Prostate gland (tissue), 2 donors: ENCODE measurements around the gene ADARB2. TPM values are rescaled to one million over a fixed set of nuclear protein-coding genes. Genes with fewer than 3 reads are reported as not detected.
"Not testable (repeated sequence)": the region's sequence is repeated elsewhere in the genome, so short reads cannot be mapped to it uniquely, and the experiment has no call there.

Source experiments
- DNase-seq: peaks from one replicate; pipeline ENCODE4 v3.0.0-alpha.2; 2019; ENCODE audit warnings: low spot score
- H3K27ac ChIP-seq, 2 donors: fragments of 200-600 bp; sonication (generic); 2 replicates each; pipeline ENCODE4 v1.5.1; 2017 to 2019
- H3K27me3 ChIP-seq: fragments of 200-600 bp; sonication (generic); replicated peaks from 2 replicates; pipeline ENCODE4 v1.5.1; 2019; ENCODE audit not compliant: insufficient read depth
- H3K36me3 ChIP-seq, 2 donors: fragments of 200-600 bp; sonication (generic); 1 replicate in 1 of 2; 2 replicates in 1 of 2; pipeline versions ENCODE4 v1.5.1 to v1.8.1; 2017 to 2019
- H3K4me1 ChIP-seq: fragments of 200-600 bp; sonication (generic); replicated peaks from 2 replicates; pipeline ENCODE4 v1.5.1; 2019
- H3K4me3 ChIP-seq, 2 donors: fragments of 200-600 bp; sonication (generic); 2 replicates each; pipeline ENCODE4 v1.5.1; 2017 to 2019
- H3K9me3 ChIP-seq: fragments of 200-600 bp; sonication (generic); 2 replicates; pipeline ENCODE4 v1.5.1; 2017
- CTCF ChIP-seq, 4 experiments: fragments of 200-600 bp in 2 of 4; fragments of 450-650 bp in 2 of 4; sonication (generic) in 2 of 4; IDR thresholded peaks; 1 replicate in 3 of 4; 2 replicates in 1 of 4; pipeline ENCODE4 v1.5.1; 2016 to 2019; ENCODE audit warnings: antibody characterized with exemption in 4 of 4, mild to moderate bottlenecking in 2 of 4, moderate library complexity in 2 of 4
- POLR2A ChIP-seq: fragments of 450-650 bp; IDR thresholded peaks from one replicate; pipeline ENCODE4 v1.6.1; 2016; ENCODE audit warnings: antibody characterized with exemption, mild to moderate bottlenecking
- POLR2AphosphoS5 ChIP-seq: sonication (generic); formaldehyde crosslinking; IDR thresholded peaks from one replicate; pipeline ENCODE4 v1.6.1; 2017; ENCODE audit warnings: antibody characterized with exemption
- WGBS: methylation state at CpG from one replicate; pipeline ENCODE4 v1.1.5; 2018; 5-methylcytosine and 5-hydroxymethylcytosine counted together
- intact Hi-C: fragments of 100-400 bp; cut with DNase I; formaldehyde crosslinking; loops from one replicate; pipeline ENCODE4 v1.14.2; 2022
- total RNA-seq, 2 donors: library from RNA; depleted of rRNA; stranded (reverse); fragments of >200 nt; gene quantifications; one replicate each; pipeline ENCODE4 v1.1.0, GENCODE V29; 2016

Gene ADARB2
- total RNA-seq, 2 donors from 2014 or later = 0.36 to 10.5 TPM

GRCh38 chr10:1538121-1538520, 199.2 kb downstream of the ADARB2 start:
- WGBS = 75% methylated on average over 8 of the region's 8 CpGs
- H3K36me3 ChIP-seq = no peaks in the 10 kb centered on the region
- TF ChIP-seq POLR2AphosphoS5 (no peak), POLR2A (no peak), CTCF (IDR thresholded peaks at IDR 0.05) (no peak)
- H3K4me3 ChIP-seq = no peak overlapping the region
- H3K9me3 ChIP-seq = no peaks in the 10 kb centered on the region
- no peak overlapping the region for H3K27ac ChIP-seq
- H3K27me3 ChIP-seq = no peaks in the 10 kb centered on the region
- H3K4me1 ChIP-seq = no peaks in the 10 kb centered on the region
- no peak for DNase-seq
- intact Hi-C loops = no loop called here

GRCh38 chr10:1537449-1537848, 199.9 kb downstream of the ADARB2 start:
- H3K27me3 ChIP-seq, intact Hi-C loops, H3K27ac ChIP-seq, H3K4me3 ChIP-seq, H3K36me3 ChIP-seq, H3K9me3 ChIP-seq, DNase-seq, H3K4me1 ChIP-seq: not testable (repeated sequence)
- WGBS = 90% methylated on average over 2 of the region's 2 CpGs

DNA sequence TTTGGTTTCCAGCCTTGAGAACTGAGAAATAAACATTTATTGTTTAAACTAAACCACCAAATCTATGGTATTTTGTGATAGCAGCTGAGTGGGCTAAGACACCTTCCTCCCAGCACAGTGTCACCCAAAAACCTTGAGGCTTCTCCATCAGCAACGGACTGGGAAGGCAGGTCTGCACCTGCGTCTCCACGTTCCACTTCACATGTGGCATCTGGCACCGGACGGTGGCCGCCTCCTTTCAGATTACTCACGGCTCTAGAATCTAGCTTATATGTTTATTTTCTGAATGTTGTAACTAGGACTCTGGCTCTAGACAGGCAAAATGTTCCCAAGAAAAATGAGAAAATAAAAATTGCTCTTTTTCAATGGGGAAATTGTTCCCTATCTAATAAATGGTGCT, 201.0 kb downstream of the ADARB2 start:
- no peak for TF ChIP-seq POLR2A
- TF ChIP-seq POLR2AphosphoS5 = no peak
- TF ChIP-seq CTCF (IDR thresholded peaks at IDR 0.05) = no peak
- WGBS = 30% methylated on average over 7 of the region's 7 CpGs
- Histone ChIP-seq H3K9me3 (no peaks in the 10 kb centered on the region), H3K27me3 (no peaks in the 10 kb centered on the region), H3K4me1 (no peaks in the 10 kb centered on the region), H3K36me3 (no peaks in the 10 kb centered on the region), H3K4me3 (no peak overlapping the region), H3K27ac (no peak overlapping the region)
- no peak for DNase-seq
- intact Hi-C loops = no loop called here

DNA sequence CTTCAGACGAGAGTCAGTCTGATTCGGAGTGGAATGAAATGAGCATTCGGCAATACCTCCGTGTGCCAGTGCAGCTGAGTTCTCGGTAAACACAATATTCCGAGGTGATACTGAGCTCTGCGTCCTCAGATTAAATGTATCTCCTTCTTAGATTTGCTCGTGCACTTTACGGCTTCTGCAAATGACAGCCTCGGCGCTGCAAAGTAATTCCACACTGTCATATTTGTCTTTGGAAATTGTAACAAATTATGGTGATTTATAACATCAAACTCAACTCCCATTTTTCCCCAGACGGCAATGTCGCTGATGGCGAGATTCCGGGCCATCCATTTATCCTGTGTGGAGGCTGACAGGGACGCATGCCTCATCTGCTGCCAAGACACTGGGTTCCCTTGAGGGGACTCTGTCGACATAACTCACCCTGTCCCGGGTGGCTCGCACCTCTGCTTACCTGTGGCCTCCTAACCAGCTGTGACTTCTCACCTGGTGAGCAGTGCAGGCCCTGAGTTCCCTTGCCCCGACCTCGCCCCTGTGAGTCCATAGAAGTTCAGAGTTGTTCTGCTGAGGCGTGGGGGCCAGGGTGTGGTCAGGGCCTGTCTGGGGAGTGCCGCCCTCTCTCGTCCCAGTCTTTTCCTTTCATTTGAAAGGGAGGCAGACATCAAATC, 201.9 kb downstream of the ADARB2 start:
- 88% methylated on average over 24 of the region's 24 CpGs for WGBS
- TF ChIP-seq POLR2A (no peak), POLR2AphosphoS5 (no peak), CTCF (IDR thresholded peaks at IDR 0.05) (no peak)
- no peak overlapping the region for H3K27ac ChIP-seq
- intact Hi-C loops = no loop called here
- no peak for DNase-seq
- H3K9me3 ChIP-seq = no peaks in the 10 kb centered on the region
- no peaks in the 10 kb centered on the region for H3K36me3 ChIP-seq
- H3K27me3 ChIP-seq = no peaks in the 10 kb centered on the region
- H3K4me1 ChIP-seq = no peaks in the 10 kb centered on the region
- no peak overlapping the region for H3K4me3 ChIP-seq

- Histone ChIP-seq H3K27me3 (no peaks in the 10 kb centered on the region), H3K27ac (no peak overlapping the region), H3K36me3 (no peaks in the 10 kb centered on the region), H3K4me1 (no peaks in the 10 kb centered on the region), H3K4me3 (no peak overlapping the region), H3K9me3 (no peaks in the 10 kb centered on the region)
- TF ChIP-seq CTCF (IDR thresholded peaks at IDR 0.05) (no peak), POLR2A (no peak), POLR2AphosphoS5 (no peak)
- intact Hi-C loops = no loop called here
- WGBS = 92% methylated on average over 19 of the region's 19 CpGs
- DNase-seq = no peak
Measured at GRCh38 chr10:1534820-1535219, 202.5 kb downstream of the ADARB2 start.
